Measurements from ENCODE around the gene TBX1.
"Not testable (repeated sequence)": the region's sequence is repeated elsewhere in the genome, so short reads cannot be mapped to it uniquely, and the experiment has no call there.

The TBX1 gene

GRCh38 chr22:19723232-19723982 is 37.2 kb upstream of the TBX1 start, which contains the start of gene GP1BB:
TSS of gene GP1BB (plus strand) at chr22:19723539. CDS start at chr22:19723570, 31 bp downstream.
- no peak for DNase-seq

GRCh38 chr22:19723983-19724827 is 36.4 kb upstream of the TBX1 start:
- DNase-seq = no peak

DNA sequence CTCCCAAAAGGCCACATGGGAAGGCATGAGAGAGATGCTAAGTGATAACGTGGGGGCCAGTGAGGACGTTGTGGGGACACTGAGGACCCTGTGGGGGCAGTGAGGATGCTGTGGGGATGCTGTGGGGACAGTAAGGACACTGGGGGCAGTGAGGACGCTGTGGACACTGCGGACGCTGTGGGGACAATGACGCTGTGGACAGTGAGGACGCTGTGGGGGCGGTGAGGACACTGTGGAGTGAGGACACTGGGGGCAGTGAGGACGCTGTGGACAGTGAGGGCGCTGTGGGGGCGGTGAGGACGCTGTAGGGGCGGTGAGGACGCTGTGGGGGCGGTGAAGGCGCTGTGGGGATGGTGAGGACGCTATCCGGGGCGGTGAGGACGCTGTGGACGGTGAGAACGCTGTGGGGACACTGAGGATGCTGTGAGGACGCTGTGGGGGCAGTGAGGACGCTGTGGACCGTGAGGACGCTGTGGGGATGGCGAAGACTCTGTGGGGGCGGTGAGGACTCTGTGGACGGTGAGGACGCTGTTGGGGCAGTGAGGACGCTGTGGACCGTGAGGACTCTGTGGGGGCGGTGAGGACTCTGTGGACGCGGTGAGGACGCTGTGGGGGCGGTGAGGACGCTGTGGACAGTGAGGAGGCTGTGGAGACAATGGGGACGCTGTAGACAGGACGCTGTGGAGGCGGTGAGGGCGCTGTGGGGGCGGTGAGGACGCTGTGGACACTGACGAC is 35.5 kb upstream of the TBX1 start:
- no peak for DNase-seq

GRCh38 chr22:19726064-19726788 is 34.4 kb upstream of the TBX1 start:
- not testable (repeated sequence) for DNase-seq

DNA sequence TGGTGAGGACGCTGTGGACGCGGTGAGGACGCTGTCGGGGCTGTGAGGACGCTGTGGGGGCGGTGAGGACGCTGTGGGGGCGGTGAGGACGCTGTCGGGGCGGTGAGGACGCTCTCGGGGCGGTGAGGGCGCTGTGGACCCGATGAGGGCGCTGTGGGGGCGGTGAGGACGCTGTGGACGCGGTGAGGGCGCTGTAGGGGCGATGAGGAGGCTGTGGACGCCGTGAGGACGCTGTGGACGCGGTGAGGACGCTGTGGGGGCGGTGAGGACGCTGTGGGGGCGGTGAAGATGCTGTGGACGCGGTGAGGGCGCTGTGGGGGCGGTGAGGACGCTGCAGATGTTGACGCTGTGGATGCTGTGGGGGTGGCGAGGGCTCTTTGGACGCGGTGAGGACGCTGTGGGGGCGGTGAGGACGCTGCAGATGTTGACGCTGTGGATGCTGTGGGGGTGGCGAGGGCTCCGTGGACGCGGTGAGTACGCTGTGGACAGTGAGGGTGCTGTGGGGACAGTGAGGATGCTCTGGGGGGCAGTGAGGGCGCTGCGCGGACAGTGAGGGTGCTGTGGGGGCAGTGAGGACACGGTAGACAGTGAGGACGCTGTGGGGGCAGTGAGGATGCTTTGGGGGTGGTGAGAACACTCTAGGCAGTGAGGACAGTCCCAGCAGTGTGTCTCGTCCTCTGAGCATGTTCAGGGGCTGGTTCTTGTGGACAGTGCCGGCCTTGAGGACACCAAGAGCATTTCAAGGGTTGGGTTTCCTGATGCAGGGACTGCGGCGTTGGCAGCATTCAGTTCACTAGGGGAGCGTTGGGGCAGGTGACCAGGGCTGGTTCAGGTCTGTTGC is 33.0 kb upstream of the TBX1 start:
- no peak for DNase-seq

GRCh38 chr22:19728271-19728670 is 32.3 kb upstream of the TBX1 start:
- DNase-seq = no peak

- no peak for DNase-seq
Measured at GRCh38 chr22:19728836-19729235, 31.7 kb upstream of the TBX1 start.

GRCh38 chr22:19729507-19729906 is 31.1 kb upstream of the TBX1 start:
- DNase-seq = no peak

DNA sequence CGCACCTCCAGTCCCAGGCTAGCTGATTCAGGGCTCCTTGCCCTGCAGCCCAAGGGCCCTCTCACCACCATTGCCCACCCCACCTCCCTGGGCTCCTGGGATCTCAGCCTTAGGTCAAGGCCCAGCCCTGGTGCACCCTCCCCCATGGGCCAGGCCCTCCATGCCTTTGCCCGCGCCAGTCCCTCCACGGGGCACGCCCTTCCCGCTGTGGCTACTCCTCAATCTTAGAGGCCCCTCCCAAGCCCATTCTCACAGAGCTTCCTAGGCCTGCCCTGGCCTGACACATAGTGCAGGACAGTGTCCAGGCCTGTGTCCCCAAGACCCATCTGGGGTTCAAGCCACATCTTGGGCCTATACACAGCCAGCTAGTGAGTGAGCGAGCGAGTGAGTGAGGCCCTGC is 30.4 kb upstream of the TBX1 start:
- DNase-seq = no peak

DNA sequence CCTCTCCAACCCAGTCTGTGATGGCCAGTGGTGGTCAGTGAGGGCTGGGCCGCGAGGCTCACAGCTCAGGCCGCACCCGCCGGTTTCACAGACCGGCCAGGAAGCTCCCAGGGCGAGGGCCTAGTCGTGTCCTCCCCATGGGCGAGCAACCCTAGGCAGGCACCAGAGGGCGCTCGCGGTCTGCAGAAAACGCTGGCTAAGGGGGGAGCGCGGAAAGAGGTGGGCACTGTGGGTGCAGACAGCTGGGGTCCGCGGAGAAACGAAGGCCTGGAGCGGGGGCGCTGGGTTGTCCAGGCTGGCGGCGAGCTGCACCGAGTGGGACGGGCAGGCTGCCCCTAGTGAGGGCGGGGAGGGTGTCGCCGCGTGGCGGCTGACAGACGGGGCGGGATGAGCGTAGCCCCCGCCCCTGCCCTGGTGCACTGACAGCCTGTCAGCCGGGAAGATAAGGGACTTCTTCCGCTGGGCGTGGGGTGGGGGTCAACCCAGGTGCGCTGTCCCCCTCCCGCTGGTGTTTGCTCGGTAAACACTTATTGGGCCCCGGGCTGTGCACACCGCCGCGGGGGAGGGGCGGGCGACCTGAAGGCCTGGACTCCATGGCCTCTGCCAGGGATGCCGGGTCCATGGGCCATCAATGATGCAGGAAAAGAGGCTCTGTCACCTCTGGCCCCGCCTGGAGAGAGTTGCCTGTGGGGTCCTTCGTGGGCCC is 29.8 kb upstream of the TBX1 start:
- peak in 1 of 2 experiments; percentile 12 for DNase-seq

DNA sequence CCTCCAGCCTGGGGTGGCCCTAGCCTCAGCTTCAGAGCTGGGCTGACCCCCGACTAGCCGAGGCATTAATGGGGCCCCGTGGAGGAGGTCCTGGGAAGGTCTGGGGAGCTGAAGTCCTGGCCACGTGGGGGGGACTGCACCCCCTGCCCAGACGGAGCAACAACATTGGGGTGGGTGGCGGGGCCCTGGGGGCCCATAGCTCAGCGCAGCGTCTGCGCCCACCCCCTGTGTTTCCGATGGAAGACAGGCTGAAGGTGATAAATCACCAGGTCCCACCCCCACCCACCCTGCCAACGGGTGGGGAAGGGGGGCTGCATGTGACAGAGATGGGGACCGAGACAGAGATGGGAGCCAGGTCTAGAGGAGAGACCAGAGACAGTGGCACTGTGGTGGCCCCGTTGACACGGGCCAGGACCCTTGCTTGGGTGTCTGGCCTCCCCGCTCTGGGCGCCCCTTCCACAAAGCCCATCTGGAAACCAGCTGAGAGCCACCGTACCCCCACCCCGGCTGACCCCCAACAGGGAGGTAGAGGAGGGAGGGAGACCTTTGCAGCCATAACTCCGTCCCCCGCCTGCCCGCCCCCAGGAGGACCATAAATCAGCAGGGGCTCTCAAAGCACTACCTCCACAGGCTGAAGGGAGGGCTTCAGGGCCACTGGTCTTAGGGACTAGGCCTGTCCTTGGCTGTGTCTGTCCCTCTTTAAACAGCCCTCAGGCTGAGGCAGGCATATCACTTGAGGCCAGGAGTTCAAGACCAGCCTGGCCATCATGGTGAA is 29.0 kb upstream of the TBX1 start:
- no peak for DNase-seq

GRCh38 chr22:19732403-19733113 is 28.0 kb upstream of the TBX1 start:
- DNase-seq = no peak

- no peak for DNase-seq
Measured at GRCh38 chr22:19733755-19734154, 26.8 kb upstream of the TBX1 start.

- DNase-seq = no peak
Measured at GRCh38 chr22:19734163-19734562, 26.4 kb upstream of the TBX1 start.

- DNase-seq = no peak
Measured at GRCh38 chr22:19734837-19735382, 25.7 kb upstream of the TBX1 start.

DNA sequence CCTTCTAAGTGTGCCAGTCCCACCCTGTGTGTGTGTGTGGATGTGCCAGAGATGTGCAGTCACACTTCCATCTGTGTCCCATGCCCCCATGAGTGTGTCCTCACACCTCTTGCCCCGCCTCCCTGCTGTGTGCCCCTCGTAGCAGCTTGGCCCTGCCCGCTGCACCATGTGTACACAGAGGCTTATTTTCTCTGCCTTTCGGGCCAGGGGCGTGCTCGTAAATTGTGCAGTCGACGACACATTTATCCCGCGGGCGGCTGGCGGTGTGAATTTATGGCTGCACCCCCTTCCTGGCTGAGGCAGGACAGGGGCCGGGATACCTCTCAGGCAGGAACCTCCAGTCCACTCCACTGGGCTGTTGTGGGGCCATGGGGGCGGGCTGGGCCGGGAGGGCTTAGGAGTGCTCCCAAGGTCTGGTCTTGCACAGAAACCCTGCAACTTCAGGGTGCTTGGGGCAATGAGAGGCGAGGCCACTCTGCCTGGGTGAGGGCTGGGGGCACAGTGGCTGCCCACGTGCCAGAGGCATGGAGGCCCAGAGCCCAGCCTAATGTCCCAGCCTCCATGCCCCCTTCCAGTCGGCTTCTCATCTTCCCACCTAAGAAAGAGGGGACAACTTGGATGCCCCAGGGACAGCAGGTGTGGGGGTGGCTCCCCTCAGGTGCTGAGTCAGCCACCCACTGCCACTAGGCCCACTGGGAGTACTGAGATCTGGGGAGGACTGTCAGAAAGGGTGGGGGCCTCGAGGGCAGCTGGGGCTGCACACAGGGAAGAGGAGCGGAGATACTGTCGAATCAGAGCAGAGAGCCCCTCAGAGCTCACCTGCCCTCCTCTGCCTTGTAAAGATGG is 24.7 kb upstream of the TBX1 start:
- DNase-seq = no peak

DNA sequence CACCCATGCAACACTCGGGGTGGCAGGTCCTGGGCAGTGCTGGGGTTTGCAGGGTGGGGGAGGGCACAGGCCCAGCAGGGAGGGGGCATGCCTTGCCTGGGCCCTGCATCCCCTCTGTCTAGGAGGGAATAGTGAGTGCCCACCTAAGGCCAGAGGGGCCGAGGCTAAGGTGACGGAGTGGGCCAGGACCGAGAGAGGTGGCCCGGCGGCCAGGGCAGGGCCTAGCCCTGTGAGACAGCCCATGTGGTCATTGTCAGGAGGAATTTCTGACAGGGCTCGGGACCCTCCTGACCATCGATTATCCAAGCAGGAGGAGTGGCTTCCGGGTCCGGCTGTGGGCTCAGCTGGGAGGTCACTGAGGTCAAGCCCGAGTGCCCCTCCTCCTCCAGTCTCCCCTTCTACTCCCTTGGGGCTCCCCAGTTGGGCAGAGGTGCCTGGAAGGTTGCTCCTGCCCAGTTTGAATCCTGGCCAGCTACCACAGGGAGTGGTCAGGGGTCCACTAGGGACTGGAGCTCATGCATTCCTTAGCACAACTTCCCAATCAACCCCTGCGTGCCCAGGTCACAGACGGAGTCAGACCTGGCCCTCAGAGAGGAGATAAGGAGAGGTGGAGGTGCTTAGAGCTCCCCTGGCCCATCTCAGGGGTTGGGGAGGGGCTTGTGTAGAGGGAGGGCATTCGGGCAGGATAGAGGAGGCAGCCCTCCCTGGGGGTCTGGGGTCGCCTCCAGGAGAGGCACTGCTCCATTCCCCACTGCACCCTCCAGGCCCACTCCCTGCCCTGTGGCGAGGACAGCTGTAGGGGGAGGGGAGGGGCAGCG is 22.5 kb upstream of the TBX1 start:
- no peak for DNase-seq
